ENCODE measurements around the gene RIPOR2.

- TF ChIP-seq TAF1 (IDR thresholded peaks at IDR 0.05; ENCODE audit: low read depth, low read length) (no peak), POU2F2 (IDR thresholded peaks at IDR 0.05; ENCODE audit: low read depth, low read length) (no peak), POLR2A (IDR thresholded peaks at IDR 0.05; ENCODE audit: low read depth, low read length) (no peak), SPI1 (IDR thresholded peaks at IDR 0.05; ENCODE audit: low read depth, low read length) (no peak)
These were observed 35.3 kb upstream of the RIPOR2 start for GRCh38 chr6:24971067-24971466.
